Endothelial cell of umbilical vein (primary cell): ENCODE measurements around the gene DEK. TPM values are rescaled to one million over a fixed set of nuclear protein-coding genes. Genes with fewer than 3 reads are reported as not detected.

Experiments
- BruUV-seq: library from RNA; stranded (reverse); fragments of 400-500 nt; replicated peaks from 2 replicates; lab custom pipeline; 2021; lab: Mats Ljungman, UMichigan
- CTCF ChIA-PET: fragments of 300-600, 350-600 bp; sonication (Branson Sonifier 250); formaldehyde crosslinking; loops from one replicate; lab custom pipeline; 2021; ENCODE audit warnings: antibody characterized with exemption, inconsistent platforms; lab: Charles Lee
- POLR2A ChIA-PET: fragments of 300-600, 350-600 bp; sonication (Branson Sonifier 250); formaldehyde crosslinking; loops from one replicate; lab custom pipeline; 2021; ENCODE audit warnings: antibody characterized with exemption, inconsistent platforms; lab: Charles Lee
- DNase-seq: peaks from one replicate; pipeline ENCODE4 v3.0.0-alpha.2; 2011; ENCODE audit warnings: low read depth, low spot score
- FAIRE-seq: peaks from 2 replicates; lab custom pipeline; 2011; peaks lifted over from hg19 to GRCh38; lab: Jason Lieb, UNC
- H2AFZ ChIP-seq: 2 replicates; pipeline ENCODE4 v1.6.0; 2012; ENCODE audit warnings: low read depth, low read length, control low read depth, inconsistent platforms
- H3K27ac ChIP-seq: 2 replicates; pipeline ENCODE4 v1.5.1; 2011; ENCODE audit warnings: low read depth, mild to moderate bottlenecking, control low read depth, low read length, moderate library complexity; ENCODE audit not compliant: insufficient read depth
- H3K27me3 ChIP-seq, 2 experiments: 2 replicates each; pipeline versions ENCODE4 v1.6.0 to v1.6.1; 2011; ENCODE audit warnings: low read length in 2 of 2, mixed read lengths in 1 of 2; ENCODE audit not compliant: control insufficient read depth in 2 of 2, insufficient read depth in 2 of 2
- H3K36me3 ChIP-seq, 2 experiments: 2 replicates in 1 of 2; 3 replicates in 1 of 2; pipeline ENCODE4 v1.5.1; 2011; ENCODE audit warnings: low read length in 2 of 2, mild to moderate bottlenecking in 1 of 2, moderate library complexity in 1 of 2; ENCODE audit not compliant: control insufficient read depth in 2 of 2, insufficient read depth in 2 of 2; ENCODE audit errors: extremely low read depth in 1 of 2
- H3K4me1 ChIP-seq: 3 replicates; pipeline ENCODE4 v1.5.1; 2011; ENCODE audit warnings: mild to moderate bottlenecking, low read length; ENCODE audit not compliant: control insufficient read depth, insufficient read depth; ENCODE audit errors: extremely low read depth
- H3K4me2 ChIP-seq: 2 replicates; pipeline ENCODE4 v1.6.1; 2011; ENCODE audit warnings: low read length, control low read depth, mixed read lengths; ENCODE audit not compliant: insufficient read depth
- H3K4me3 ChIP-seq, 3 experiments: fragments of 200-600 bp in 1 of 3; sonication (generic), shearing (Covaris generic) in 1 of 3; replicated peaks in 1 of 3; 2 replicates each; pipeline ENCODE4 v1.5.1; 2011 to 2016; ENCODE audit warnings: control low read depth in 3 of 3, low read length in 3 of 3, mild to moderate bottlenecking in 2 of 3, inconsistent platforms in 1 of 3, low read depth in 1 of 3, moderate library complexity in 1 of 3; ENCODE audit not compliant: insufficient read depth in 1 of 3
- H3K79me2 ChIP-seq: 2 replicates; pipeline ENCODE4 v1.6.0; 2012; ENCODE audit warnings: low read length, inconsistent platforms; ENCODE audit not compliant: control insufficient read depth, insufficient read depth
- H3K9ac ChIP-seq: replicated peaks from 2 replicates; pipeline ENCODE3; 2011; ENCODE audit warnings: low read length, control low read depth; ENCODE audit not compliant: insufficient read depth; ENCODE audit errors: extremely low read depth
- H3K9me1 ChIP-seq: replicated peaks from 3 replicates; pipeline ENCODE4 v1.6.0; 2011; ENCODE audit warnings: mild to moderate bottlenecking, low read length; ENCODE audit not compliant: control insufficient read depth, insufficient read depth; ENCODE audit errors: extremely low read depth
- H3K9me3 ChIP-seq: replicated peaks from 2 replicates; pipeline ENCODE4 v1.5.1; 2012; ENCODE audit warnings: low read length, inconsistent platforms; ENCODE audit not compliant: control insufficient read depth, insufficient read depth
- H4K20me1 ChIP-seq: replicated peaks from 2 replicates; pipeline ENCODE3; 2011; ENCODE audit warnings: mild to moderate bottlenecking, low read length; ENCODE audit not compliant: control insufficient read depth, insufficient read depth; ENCODE audit errors: extremely low read depth
- EZH2 ChIP-seq: IDR thresholded peaks from 2 replicates; pipeline ENCODE4 v1.6.1; 2012; ENCODE audit warnings: borderline replicate concordance, low read depth, mild to moderate bottlenecking, moderate library complexity, low read length, inconsistent platforms; ENCODE audit not compliant: severe bottlenecking
- FOS ChIP-seq: IDR thresholded peaks from 2 replicates; pipeline ENCODE4 v1.6.1; 2011; ENCODE audit warnings: mild to moderate bottlenecking, low read length, moderate library complexity, borderline replicate concordance; ENCODE audit not compliant: insufficient read depth
- GATA2 ChIP-seq: IDR thresholded peaks from 2 replicates; pipeline ENCODE4 v1.7.0; 2011; ENCODE audit warnings: low read depth, mild to moderate bottlenecking, moderate library complexity, mixed read lengths, low read length; ENCODE audit not compliant: insufficient read length, insufficient read depth
- JUN ChIP-seq: IDR thresholded peaks from 2 replicates; pipeline ENCODE4 v1.6.1; 2011; ENCODE audit warnings: borderline replicate concordance, low read depth; ENCODE audit not compliant: insufficient read length, insufficient read depth
- MAX ChIP-seq: IDR thresholded peaks from 2 replicates; pipeline ENCODE4 v1.6.1; 2011; ENCODE audit not compliant: insufficient read depth, insufficient read length
- MYC ChIP-seq: IDR thresholded peaks from one replicate; pipeline ENCODE4 v1.6.1; 2011; ENCODE audit warnings: mild to moderate bottlenecking, low read depth, low read length
- POLR2A ChIP-seq: IDR thresholded peaks from 2 replicates; pipeline ENCODE4 v1.6.1; 2012; ENCODE audit warnings: low read depth, mild to moderate bottlenecking, control low read depth, low read length
- POLR2AphosphoS5 ChIP-seq: IDR thresholded peaks from 2 replicates; pipeline ENCODE4 v1.6.1; 2012; ENCODE audit warnings: low read depth, mild to moderate bottlenecking, control low read depth, low read length, moderate library complexity; ENCODE audit not compliant: insufficient read depth
- dilution Hi-C: fragments of 300-500 bp; cut with MboI; formaldehyde crosslinking; loops from one replicate; pipeline ENCODE4 v1.15.0; 2019; ENCODE audit warnings: low sequenced_read_pairs; ENCODE audit not compliant: extremely low pct_ligation_motif_present
- intact Hi-C: fragments of 100-400 bp; cut with micrococcal nuclease; formaldehyde crosslinking; loops from one replicate; pipeline ENCODE4 v1.10.0; 2022
- polyA plus RNA-seq, 4 experiments: library from polyadenylated mRNA; depleted of rRNA in 3 of 4; stranded (reverse) in 3 of 4; unstranded in 1 of 4; fragments of >200 nt; gene quantifications; 2 replicates each; pipeline versions ENCODE4 v1.2.1 to v1.2.3, GENCODE V29; 2011 to 2012; ENCODE audit warnings: missing spikeins in 1 of 4
- total RNA-seq: library from RNA; stranded (reverse); gene quantifications from 2 replicates; pipeline ENCODE4 v1.2.3, GENCODE V29; 2021
- TF ChIP-seq, protein P1 (sequence below), 2 donors: IDR thresholded peaks; 1 replicate in 1 of 2; 2 replicates in 1 of 2; pipeline ENCODE4 v1.5.1; 2011; ENCODE audit warnings: low read length in 2 of 2, mild to moderate bottlenecking in 2 of 2, moderate library complexity in 2 of 2, control low read depth in 1 of 2, inconsistent platforms in 1 of 2, low read depth in 1 of 2; ENCODE audit not compliant: insufficient read depth in 1 of 2; ENCODE audit errors: extremely low read depth in 1 of 2

The DEK gene
- total and polyA plus RNA-seq, 2 donors (not counting 3 experiments of a cell fraction or from before 2014, with no cell fraction given): 19.0 to 120 TPM

- POLR2A ChIA-PET: no interaction called here
- no peak for FAIRE-seq
Measured at GRCh38 chr6:18235524-18235923, 28.8 kb downstream of the DEK start.

More at GRCh38 chr6:18235524-18235923, 28.8 kb downstream of the DEK start:
- Histone ChIP-seq H3K27ac (no peak overlapping the region), H2AFZ (no peak overlapping the region), H3K9me3 (no peaks in the 10 kb centered on the region), H4K20me1 (no peaks in the 10 kb centered on the region), H3K27me3 (no peaks in the 10 kb centered on the region), H3K9ac (no peak overlapping the region), H3K79me2 (peaks cover 48% of the 10 kb centered on the region), H3K4me1 (peaks cover 5% of the 10 kb centered on the region), H3K36me3 (peaks cover 2 to 18% of the 10 kb centered on the region in 2 experiments), H3K4me3 (no peak overlapping the region), H3K4me2 (no peak overlapping the region), H3K9me1 (no peaks in the 10 kb centered on the region)
- no TSS peak for BruUV-seq
- intact Hi-C loops: no loop called here
- CTCF ChIA-PET: interaction anchor here (0.6 kb wide), 1 partner anchor 70 kb away, joined by 3 read pairs; no protein-coding TSS in a partner anchor
- no peak for TF ChIP-seq MYC
- no peak for TF ChIP-seq FOS
- TF ChIP-seq JUN: no peak
- TF ChIP-seq, protein P1, sequence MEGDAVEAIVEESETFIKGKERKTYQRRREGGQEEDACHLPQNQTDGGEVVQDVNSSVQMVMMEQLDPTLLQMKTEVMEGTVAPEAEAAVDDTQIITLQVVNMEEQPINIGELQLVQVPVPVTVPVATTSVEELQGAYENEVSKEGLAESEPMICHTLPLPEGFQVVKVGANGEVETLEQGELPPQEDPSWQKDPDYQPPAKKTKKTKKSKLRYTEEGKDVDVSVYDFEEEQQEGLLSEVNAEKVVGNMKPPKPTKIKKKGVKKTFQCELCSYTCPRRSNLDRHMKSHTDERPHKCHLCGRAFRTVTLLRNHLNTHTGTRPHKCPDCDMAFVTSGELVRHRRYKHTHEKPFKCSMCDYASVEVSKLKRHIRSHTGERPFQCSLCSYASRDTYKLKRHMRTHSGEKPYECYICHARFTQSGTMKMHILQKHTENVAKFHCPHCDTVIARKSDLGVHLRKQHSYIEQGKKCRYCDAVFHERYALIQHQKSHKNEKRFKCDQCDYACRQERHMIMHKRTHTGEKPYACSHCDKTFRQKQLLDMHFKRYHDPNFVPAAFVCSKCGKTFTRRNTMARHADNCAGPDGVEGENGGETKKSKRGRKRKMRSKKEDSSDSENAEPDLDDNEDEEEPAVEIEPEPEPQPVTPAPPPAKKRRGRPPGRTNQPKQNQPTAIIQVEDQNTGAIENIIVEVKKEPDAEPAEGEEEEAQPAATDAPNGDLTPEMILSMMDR (IDR thresholded peaks at IDR 0.05; ENCODE audit: extremely low read depth in 1 of 2, insufficient read depth in 1 of 2, low read depth in 1 of 2, low read length in 2 of 2): no peak
- TF ChIP-seq POLR2A: no peak
- TF ChIP-seq EZH2: no peak
- TF ChIP-seq MAX: no peak
- no peak for TF ChIP-seq POLR2AphosphoS5
- TF ChIP-seq GATA2: no peak
- no peak for DNase-seq
- dilution Hi-C loops: no loop called here
